Measurements from ENCODE around the gene SPATA3. TPM values are rescaled to one million over a fixed set of nuclear protein-coding genes. Genes with fewer than 3 reads are reported as not detected.

SPATA3 gene
- total and polyA plus RNA-seq, 2 of the 13 experiments (the other 11 are each of a cell fraction or from before 2014, with no cell fraction given) = not detected

- TF ChIP-seq MAX (IDR thresholded peaks at IDR 0.05) (no peak), ZNF468 (CRISPR knock-in tag; IDR thresholded peaks at IDR 0.05) (no peak; the same call in 1 of the 2 replicates), ZNF274 (CRISPR knock-in tag; IDR thresholded peaks at IDR 0.05) (no peak), ZNF33A (CRISPR knock-in tag; IDR thresholded peaks at IDR 0.05; ENCODE audit: borderline replicate concordance) (no peak; the same call in 1 of the 2 replicates), ZNF383 (CRISPR knock-in tag; IDR thresholded peaks at IDR 0.05; ENCODE audit: borderline replicate concordance) (no peak), ZC3H13 (CRISPR knock-in tag; IDR thresholded peaks at IDR 0.05) (peak; percentile 85; the same call in 1 of the 2 replicates), EEA1 (CRISPR knock-in tag; IDR thresholded peaks at IDR 0.05; ENCODE audit: borderline replicate concordance) (no peak), ZNF775 (CRISPR knock-in tag; IDR thresholded peaks at IDR 0.05; ENCODE audit: borderline replicate concordance) (peak; percentile 65; the same call in 1 of the 2 replicates), ZNF773 (CRISPR knock-in tag; IDR thresholded peaks at IDR 0.05; ENCODE audit: borderline replicate concordance) (0 out of 2 replicates have a peak, but pooled peaks have one; percentile 18), ADNP (CRISPR knock-in tag; IDR thresholded peaks at IDR 0.05) (no peak), TCF12 (IDR thresholded peaks at IDR 0.05) (no peak), TCF12 (CRISPR knock-in tag; IDR thresholded peaks at IDR 0.05) (no peak), WIZ (CRISPR knock-in tag; IDR thresholded peaks at IDR 0.05) (peak; percentile 54), GTF2F1 (IDR thresholded peaks at IDR 0.05; ENCODE audit: low read length) (no peak), ZHX1 (CRISPR knock-in tag; IDR thresholded peaks at IDR 0.05; ENCODE audit: low read depth) (no peak), ZXDC (CRISPR knock-in tag; IDR thresholded peaks at IDR 0.05) (peak; percentile 95), RBFOX2 (IDR thresholded peaks at IDR 0.05; ENCODE audit: low read depth, low read length) (peak; percentile 92)
- TF ChIP-seq, protein P1, sequence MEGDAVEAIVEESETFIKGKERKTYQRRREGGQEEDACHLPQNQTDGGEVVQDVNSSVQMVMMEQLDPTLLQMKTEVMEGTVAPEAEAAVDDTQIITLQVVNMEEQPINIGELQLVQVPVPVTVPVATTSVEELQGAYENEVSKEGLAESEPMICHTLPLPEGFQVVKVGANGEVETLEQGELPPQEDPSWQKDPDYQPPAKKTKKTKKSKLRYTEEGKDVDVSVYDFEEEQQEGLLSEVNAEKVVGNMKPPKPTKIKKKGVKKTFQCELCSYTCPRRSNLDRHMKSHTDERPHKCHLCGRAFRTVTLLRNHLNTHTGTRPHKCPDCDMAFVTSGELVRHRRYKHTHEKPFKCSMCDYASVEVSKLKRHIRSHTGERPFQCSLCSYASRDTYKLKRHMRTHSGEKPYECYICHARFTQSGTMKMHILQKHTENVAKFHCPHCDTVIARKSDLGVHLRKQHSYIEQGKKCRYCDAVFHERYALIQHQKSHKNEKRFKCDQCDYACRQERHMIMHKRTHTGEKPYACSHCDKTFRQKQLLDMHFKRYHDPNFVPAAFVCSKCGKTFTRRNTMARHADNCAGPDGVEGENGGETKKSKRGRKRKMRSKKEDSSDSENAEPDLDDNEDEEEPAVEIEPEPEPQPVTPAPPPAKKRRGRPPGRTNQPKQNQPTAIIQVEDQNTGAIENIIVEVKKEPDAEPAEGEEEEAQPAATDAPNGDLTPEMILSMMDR (CRISPR knock-in tag; IDR thresholded peaks at IDR 0.05) = peak; percentile 99
- TF ChIP-seq, protein P2, sequence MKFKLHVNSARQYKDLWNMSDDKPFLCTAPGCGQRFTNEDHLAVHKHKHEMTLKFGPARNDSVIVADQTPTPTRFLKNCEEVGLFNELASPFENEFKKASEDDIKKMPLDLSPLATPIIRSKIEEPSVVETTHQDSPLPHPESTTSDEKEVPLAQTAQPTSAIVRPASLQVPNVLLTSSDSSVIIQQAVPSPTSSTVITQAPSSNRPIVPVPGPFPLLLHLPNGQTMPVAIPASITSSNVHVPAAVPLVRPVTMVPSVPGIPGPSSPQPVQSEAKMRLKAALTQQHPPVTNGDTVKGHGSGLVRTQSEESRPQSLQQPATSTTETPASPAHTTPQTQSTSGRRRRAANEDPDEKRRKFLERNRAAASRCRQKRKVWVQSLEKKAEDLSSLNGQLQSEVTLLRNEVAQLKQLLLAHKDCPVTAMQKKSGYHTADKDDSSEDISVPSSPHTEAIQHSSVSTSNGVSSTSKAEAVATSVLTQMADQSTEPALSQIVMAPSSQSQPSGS (CRISPR knock-in tag; IDR thresholded peaks at IDR 0.05) = peak; percentile 56
Measured at GRCh38 chr2:231052494-231053451, 56.9 kb downstream of the SPATA3 start (continued).
